Astrocyte (in vitro differentiated cells and primary cell): ENCODE data around the gene ZNF280C.

Source experiments
- EZH2 ChIP-seq: IDR thresholded peaks from 2 replicates; pipeline ENCODE4 v1.6.1; 2012; ENCODE audit warnings: mild to moderate bottlenecking, low read length, inconsistent platforms; ENCODE audit not compliant: insufficient read depth
- TF ChIP-seq, protein P1 (sequence below): IDR thresholded peaks from 2 replicates; pipeline ENCODE4 v1.5.1; 2011; ENCODE audit warnings: low read depth, mild to moderate bottlenecking, inconsistent platforms, low read length, moderate library complexity; ENCODE audit not compliant: insufficient read depth

DNA sequence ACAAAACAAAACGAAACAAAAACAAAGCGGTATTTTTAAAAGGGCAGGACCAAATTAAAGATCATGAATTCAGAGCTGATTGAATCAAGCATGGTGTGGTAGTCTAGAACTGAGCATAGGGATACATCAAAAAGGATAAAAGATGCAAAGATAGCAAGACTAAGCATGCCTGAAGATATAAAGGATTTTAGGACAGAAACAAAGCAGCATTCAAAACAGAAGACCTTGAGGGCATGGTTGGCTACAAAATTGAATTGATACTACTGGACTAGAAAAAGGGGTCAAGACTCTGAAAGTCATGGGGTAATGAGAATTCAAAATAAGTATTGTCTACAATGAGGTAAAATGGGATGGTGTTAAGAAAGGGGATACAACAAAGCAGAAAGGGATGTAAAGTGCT is 55.3 kb downstream of the ZNF280C start:
- TF ChIP-seq, protein P1, sequence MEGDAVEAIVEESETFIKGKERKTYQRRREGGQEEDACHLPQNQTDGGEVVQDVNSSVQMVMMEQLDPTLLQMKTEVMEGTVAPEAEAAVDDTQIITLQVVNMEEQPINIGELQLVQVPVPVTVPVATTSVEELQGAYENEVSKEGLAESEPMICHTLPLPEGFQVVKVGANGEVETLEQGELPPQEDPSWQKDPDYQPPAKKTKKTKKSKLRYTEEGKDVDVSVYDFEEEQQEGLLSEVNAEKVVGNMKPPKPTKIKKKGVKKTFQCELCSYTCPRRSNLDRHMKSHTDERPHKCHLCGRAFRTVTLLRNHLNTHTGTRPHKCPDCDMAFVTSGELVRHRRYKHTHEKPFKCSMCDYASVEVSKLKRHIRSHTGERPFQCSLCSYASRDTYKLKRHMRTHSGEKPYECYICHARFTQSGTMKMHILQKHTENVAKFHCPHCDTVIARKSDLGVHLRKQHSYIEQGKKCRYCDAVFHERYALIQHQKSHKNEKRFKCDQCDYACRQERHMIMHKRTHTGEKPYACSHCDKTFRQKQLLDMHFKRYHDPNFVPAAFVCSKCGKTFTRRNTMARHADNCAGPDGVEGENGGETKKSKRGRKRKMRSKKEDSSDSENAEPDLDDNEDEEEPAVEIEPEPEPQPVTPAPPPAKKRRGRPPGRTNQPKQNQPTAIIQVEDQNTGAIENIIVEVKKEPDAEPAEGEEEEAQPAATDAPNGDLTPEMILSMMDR: no peak
- TF ChIP-seq EZH2: no peak
